Psoas muscle (tissue), 8 donors: ENCODE data around the gene ROBO1. TPM values are rescaled to one million over a fixed set of nuclear protein-coding genes. Genes with fewer than 3 reads are reported as not detected.
"Not testable (repeated sequence)": the region's sequence is repeated elsewhere in the genome, so short reads cannot be mapped to it uniquely, and the experiment has no call there.

Experiments
- ATAC-seq, 4 donors: fragments of 200-7000 bp; cut with Tn5 transposase; one replicate each; pipeline ENCODE4 v1.9.1; 2020; ENCODE audit warnings: moderate library complexity in 3 of 4, mild to moderate bottlenecking in 2 of 4
- DNase-seq, 2 donors: peaks; one replicate each; pipeline ENCODE4 v3.0.0-alpha.2; 2020
- H3K27ac ChIP-seq: fragments of 200-600 bp; one replicate; pipeline ENCODE4 v1.8.0; 2022
- H3K27me3 ChIP-seq, 3 donors: fragments of 200-600 bp in 1 of 3; one replicate each; pipeline versions ENCODE4 v1.6.1 to v1.8.0; 2013 to 2022; ENCODE audit warnings: low read length in 2 of 3, mild to moderate bottlenecking in 2 of 3, moderate library complexity in 1 of 3; ENCODE audit not compliant: insufficient read depth in 3 of 3
- H3K36me3 ChIP-seq, 2 donors: fragments of 200-600 bp in 1 of 2; one replicate each; pipeline versions ENCODE4 v1.6.1 to v1.8.0; 2013 to 2022; ENCODE audit warnings: low read depth in 1 of 2, mild to moderate bottlenecking in 1 of 2, moderate library complexity in 1 of 2; ENCODE audit not compliant: insufficient read depth in 1 of 2
- H3K4me1 ChIP-seq: fragments of 200-600 bp; one replicate; pipeline ENCODE4 v1.8.0; 2022
- H3K4me3 ChIP-seq: fragments of 200-600 bp; one replicate; pipeline ENCODE4 v1.8.0; 2022; ENCODE audit warnings: mild to moderate bottlenecking
- H3K9me3 ChIP-seq: fragments of 200-600 bp; one replicate; pipeline ENCODE4 v1.8.0; 2022
- WGBS, 3 donors: extraction: QIAGEN DNeasy Blood & Tissue Kit; methylation state at CpG; one replicate each; pipeline versions ENCODE4 v1.1.6 to v1.1.7; 2013; 5-methylcytosine and 5-hydroxymethylcytosine counted together
- intact Hi-C, 2 donors: fragments of 100-400 bp; cut with DNase I; formaldehyde crosslinking; loops; one replicate each; pipeline versions ENCODE4 v1.11.0 to v1.14.2; 2022
- polyA plus RNA-seq, 3 donors: library from polyadenylated mRNA; stranded (reverse); fragments of 200-250 nt; gene quantifications; one replicate each; pipeline ENCODE4 v1.2.3, GENCODE V29; 2013
- total RNA-seq, 4 donors: library from RNA; stranded (reverse); fragmentation: NEBNext Ultra II Directional in 2 of 4; extraction: Animal tissue kit (Norgen Biotek cat#: 25700) in 2 of 4; gene quantifications; one replicate each; pipeline versions ENCODE4 v1.2.1 to v1.2.4, GENCODE V29; 2021 to 2023
- TF ChIP-seq, protein P1 (sequence below): fragments of 200-600 bp; IDR thresholded peaks from one replicate; pipeline ENCODE4 v1.8.0; 2022; ENCODE audit warnings: antibody characterized with exemption
- donor health status: healthy with polysubstance abuse.
- donor health status: DM: no; HTN: no; CAD: no; lungs with moderate emphysema.
- donor health status: Bipolar disorder and iron deficiency.
- donor health status: healthy.
- donor health status: DM: yes; HTN: yes; CAD: no.
- donor health status: DM: no; HTN: no; CAD: no.
- donor health status: DM: no; HTN: no; CAD: no.
- donor health status: DM: yes; HTN: yes; CAD: no.

The ROBO1 gene
- total and polyA plus RNA-seq, 7 donors, result 0.52 to 14.0 (median 4.9) TPM

DNA sequence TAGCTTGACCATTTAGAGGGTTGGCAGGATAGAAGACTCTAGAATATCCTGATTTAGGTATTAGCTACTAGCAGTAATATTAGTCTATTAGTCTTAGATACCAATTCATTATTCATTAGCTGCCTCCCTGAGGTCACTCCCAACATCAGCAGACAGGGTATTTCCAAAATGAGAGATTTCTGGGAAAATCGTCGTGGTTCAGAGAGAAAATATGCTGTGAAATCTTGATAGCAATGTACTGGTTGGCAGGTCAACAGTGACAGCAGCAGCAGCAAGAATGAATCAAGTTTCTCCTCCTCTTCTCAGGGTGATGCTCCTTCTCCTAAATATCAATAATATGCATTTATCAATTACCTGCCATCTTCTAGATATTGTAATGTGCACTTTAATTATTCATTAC is 41.3 kb upstream of the ROBO1 start:
- DNase-seq (no peak), ATAC-seq (no peak)
- H3K4me1 ChIP-seq, result no peaks in the 10 kb centered on the region
- WGBS, 3 donors, result 25 to 38% (median 34%) methylated on average over 2 of the region's 2 CpGs
- intact Hi-C loops, result no loop called here
- no peaks in the 10 kb centered on the region for H3K36me3 ChIP-seq
- H3K4me3 ChIP-seq, result no peak overlapping the region
- no peak overlapping the region for H3K27ac ChIP-seq
- no peaks in the 10 kb centered on the region for H3K27me3 ChIP-seq
- no peaks in the 10 kb centered on the region for H3K9me3 ChIP-seq
- TF ChIP-seq, protein P1, sequence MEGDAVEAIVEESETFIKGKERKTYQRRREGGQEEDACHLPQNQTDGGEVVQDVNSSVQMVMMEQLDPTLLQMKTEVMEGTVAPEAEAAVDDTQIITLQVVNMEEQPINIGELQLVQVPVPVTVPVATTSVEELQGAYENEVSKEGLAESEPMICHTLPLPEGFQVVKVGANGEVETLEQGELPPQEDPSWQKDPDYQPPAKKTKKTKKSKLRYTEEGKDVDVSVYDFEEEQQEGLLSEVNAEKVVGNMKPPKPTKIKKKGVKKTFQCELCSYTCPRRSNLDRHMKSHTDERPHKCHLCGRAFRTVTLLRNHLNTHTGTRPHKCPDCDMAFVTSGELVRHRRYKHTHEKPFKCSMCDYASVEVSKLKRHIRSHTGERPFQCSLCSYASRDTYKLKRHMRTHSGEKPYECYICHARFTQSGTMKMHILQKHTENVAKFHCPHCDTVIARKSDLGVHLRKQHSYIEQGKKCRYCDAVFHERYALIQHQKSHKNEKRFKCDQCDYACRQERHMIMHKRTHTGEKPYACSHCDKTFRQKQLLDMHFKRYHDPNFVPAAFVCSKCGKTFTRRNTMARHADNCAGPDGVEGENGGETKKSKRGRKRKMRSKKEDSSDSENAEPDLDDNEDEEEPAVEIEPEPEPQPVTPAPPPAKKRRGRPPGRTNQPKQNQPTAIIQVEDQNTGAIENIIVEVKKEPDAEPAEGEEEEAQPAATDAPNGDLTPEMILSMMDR, result no peak

DNA sequence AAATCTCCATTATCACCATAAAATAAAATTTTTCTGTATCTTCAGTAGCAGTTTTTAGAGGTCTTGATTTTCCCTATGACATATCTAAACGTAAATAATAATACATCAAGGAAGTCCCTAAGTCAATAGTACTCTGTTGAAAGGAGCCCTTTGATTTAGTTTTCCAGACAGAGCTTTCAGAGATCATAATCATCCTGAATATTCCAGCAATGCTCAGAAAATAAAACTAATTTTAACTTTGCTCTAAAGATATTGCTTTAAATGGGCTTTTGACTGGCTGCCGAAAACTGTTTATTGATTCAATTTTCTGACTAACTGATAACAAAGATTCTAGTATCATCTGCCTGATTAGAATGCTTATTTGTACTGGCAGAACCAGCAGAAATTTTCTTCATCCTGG is 40.7 kb upstream of the ROBO1 start:
- intact Hi-C loops, result no loop called here
- 78 to 87% (median 79%) methylated on average over 2 of the region's 2 CpGs for WGBS, 3 donors
- Histone ChIP-seq H3K36me3 (no peaks in the 10 kb centered on the region), H3K27me3 (no peaks in the 10 kb centered on the region), H3K27ac (no peak overlapping the region), H3K4me3 (no peak overlapping the region), H3K9me3 (no peaks in the 10 kb centered on the region), H3K4me1 (no peaks in the 10 kb centered on the region)
- DNase-seq (no peak), ATAC-seq (no peak)
- TF ChIP-seq, protein P1, result no peak

DNA sequence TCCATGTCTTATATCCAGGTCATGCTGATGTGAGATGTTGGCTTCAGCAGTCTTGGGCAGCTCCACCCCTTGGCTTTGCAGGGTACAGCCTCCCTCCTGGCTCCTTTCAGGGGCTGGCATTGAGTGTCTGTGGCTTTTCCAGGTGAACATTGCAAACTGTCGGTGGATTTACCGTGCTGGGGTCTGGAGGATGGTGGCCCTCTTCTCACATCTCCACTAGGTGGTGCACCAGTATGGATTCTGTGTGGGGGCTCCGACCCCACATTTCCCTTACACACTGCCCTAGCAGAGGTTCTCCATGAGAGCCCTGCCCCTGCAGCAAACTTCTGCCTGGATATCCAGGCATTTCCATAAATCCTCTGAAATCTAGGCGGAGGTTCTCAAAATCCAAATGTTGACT is 22.4 kb upstream of the ROBO1 start:
- DNase-seq, H3K27ac ChIP-seq, H3K27me3 ChIP-seq, ATAC-seq, H3K9me3 ChIP-seq, H3K4me3 ChIP-seq, H3K4me1 ChIP-seq, intact Hi-C loops, H3K36me3 ChIP-seq: not testable (repeated sequence)
- 87 to 93% (median 92%) methylated on average over 4 of the region's 4 CpGs for WGBS, 3 donors

DNA sequence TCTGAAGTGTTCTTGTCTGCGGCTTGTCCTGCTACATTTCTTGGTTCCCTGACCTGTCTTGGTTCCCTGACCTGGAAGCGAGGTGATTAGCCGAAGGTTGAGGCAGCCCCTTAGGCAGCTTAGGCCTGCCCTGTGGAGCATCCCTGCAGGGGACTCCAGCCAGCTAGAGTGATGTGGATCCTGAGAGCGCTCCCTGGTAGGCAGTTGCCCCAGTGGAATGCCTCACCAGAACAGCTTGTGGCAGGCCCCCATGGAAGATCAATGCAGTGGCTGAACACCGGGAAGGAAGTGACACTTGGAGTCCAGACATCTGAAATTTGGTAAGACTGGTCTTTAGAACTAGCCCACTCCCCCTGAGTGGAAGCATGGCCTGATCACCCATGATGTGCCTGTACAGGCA is 5.5 kb upstream of the ROBO1 start:
- no peaks in the 10 kb centered on the region for H3K4me1 ChIP-seq
- TF ChIP-seq, protein P1, result no peak

DNA sequence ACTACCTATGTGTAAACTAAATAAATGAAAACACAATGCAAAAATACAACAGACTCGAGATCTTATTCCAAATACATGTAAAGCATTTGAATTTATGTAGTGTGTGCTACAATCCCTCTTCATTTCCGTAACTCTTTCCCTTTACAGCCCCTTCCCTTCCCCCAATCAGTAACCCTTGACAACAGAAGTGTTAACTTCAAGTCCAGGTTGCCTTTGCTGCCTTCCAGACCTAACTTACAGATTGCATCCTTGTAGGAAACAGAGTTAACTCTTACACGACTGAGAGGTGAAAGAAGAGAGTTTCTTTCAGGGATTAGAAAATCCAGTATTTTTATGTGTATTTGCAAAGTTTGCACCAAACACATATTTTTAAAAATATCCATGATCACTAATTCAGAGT is 1.4 kb upstream of the ROBO1 start:
- Histone ChIP-seq H3K27me3 (peaks cover 0 to 24% (median 8%) of the 10 kb centered on the region in 3 donors), H3K9me3 (no peaks in the 10 kb centered on the region), H3K27ac (no peak overlapping the region), H3K36me3 (no peaks in the 10 kb centered on the region), H3K4me1 (no peaks in the 10 kb centered on the region), H3K4me3 (no peak overlapping the region)
- intact Hi-C loops, result no loop called here
- DNase-seq (no peak), ATAC-seq (no peak)
- 35 to 46% (median 43%) methylated on average over 3 of the region's 3 CpGs for WGBS, 3 donors
- TF ChIP-seq, protein P1, result no peak

More for the DNA sequence above, 5.5 kb upstream of the ROBO1 start:
- Histone ChIP-seq H3K36me3 (no peaks in the 10 kb centered on the region), H3K27me3 (no peaks in the 10 kb centered on the region), H3K4me3 (no peak overlapping the region), H3K27ac (no peak overlapping the region), H3K9me3 (no peaks in the 10 kb centered on the region)
- WGBS, 3 donors, result 93 to 94% (median 93%) methylated on average over 5 of the region's 5 CpGs
- ATAC-seq, result no peak
- no peak for DNase-seq
- intact Hi-C loops, result no loop called here
